ENCODE measurements around the gene NUAK2. TPM values are rescaled to one million over a fixed set of nuclear protein-coding genes. Genes with fewer than 3 reads are reported as not detected.

NUAK2 gene
- polyA plus RNA-seq, 1 donor from 2014 or later = 1.4 TPM

GRCh38 chr1:205287767-205288559 lies 33.6 kb downstream of the NUAK2 start:
- Histone ChIP-seq H3K27me3 (ENCODE audit: insufficient read depth, low read depth, low read length) (no peaks in the 10 kb centered on the region), H3K9me2 (ENCODE audit: insufficient read depth, low read length) (no peaks in the 10 kb centered on the region), H4K20me1 (ENCODE audit: insufficient read depth) (no peaks in the 10 kb centered on the region), H3K36me3 (ENCODE audit: insufficient read depth, low read length) (no peaks in the 10 kb centered on the region), H3K79me2 (replicated peaks; ENCODE audit: insufficient read depth, low read length) (no peaks in the 10 kb centered on the region), H3K9ac (ENCODE audit: low read length) (no peak overlapping the region), H3K4me2 (ENCODE audit: low read length) (no peak overlapping the region), H2AFZ (ENCODE audit: low read depth, low read length) (no peak overlapping the region), H3K9me3 (ENCODE audit: low read length) (no peaks in the 10 kb centered on the region), H3F3A (ENCODE audit: insufficient read depth, low read length, poor library complexity, severe bottlenecking) (no peaks in the 10 kb centered on the region), H3K27ac (ENCODE audit: low read length) (no peak overlapping the region), H3K4me3 (ENCODE audit: low read length) (no peak overlapping the region)
- TF ChIP-seq MXI1 (conservative IDR thresholded peaks at IDR 0.05; ENCODE audit: poor library complexity, severe bottlenecking) (no peak), CTCF (IDR thresholded peaks at IDR 0.05; ENCODE audit: poor library complexity, severe bottlenecking) (no peak), TAF1 (IDR thresholded peaks at IDR 0.05; ENCODE audit: low read depth) (no peak), REST (IDR thresholded peaks at IDR 0.05; ENCODE audit: borderline replicate concordance) (no peak), RAD21 (conservative IDR thresholded peaks at IDR 0.05) (no peak), EZH2 (IDR thresholded peaks at IDR 0.05; ENCODE audit: borderline replicate concordance, insufficient read depth, low read length, poor library complexity, severe bottlenecking) (no peak), EP300 (conservative IDR thresholded peaks at IDR 0.05; ENCODE audit: poor library complexity, severe bottlenecking) (no peak), SMC3 (conservative IDR thresholded peaks at IDR 0.05; ENCODE audit: poor library complexity) (no peak), POLR2AphosphoS5 (IDR thresholded peaks at IDR 0.05) (no peak)

DNA sequence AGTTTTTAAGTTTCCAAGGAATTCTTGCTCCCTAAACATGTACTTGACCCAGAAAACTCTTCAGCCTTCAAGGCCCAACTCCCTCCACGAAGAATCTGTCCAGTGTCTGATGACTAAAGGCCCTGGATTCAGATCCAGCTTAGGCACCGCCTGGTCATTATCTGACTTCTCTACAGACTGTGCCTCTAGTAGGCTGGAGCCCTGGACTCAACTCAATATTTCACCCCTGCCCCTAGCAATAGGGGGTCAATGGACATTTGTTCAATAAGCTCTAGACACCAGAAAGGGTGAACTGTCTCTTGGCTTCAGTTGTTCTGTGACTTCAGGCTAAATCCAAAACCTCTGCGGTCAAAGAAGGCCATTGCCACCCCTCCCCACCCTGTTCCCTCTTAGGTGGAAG lies 34.5 kb downstream of the NUAK2 start:
- Histone ChIP-seq H3K27me3 (ENCODE audit: insufficient read depth, low read depth, low read length) (no peaks in the 10 kb centered on the region), H2AFZ (ENCODE audit: low read depth, low read length) (no peak overlapping the region), H3K9ac (ENCODE audit: low read length) (no peak overlapping the region), H3K4me3 (ENCODE audit: low read length) (no peak overlapping the region), H3F3A (ENCODE audit: insufficient read depth, low read length, poor library complexity, severe bottlenecking) (no peaks in the 10 kb centered on the region), H4K20me1 (ENCODE audit: insufficient read depth) (no peaks in the 10 kb centered on the region), H3K79me2 (replicated peaks; ENCODE audit: insufficient read depth, low read length) (no peaks in the 10 kb centered on the region), H3K4me2 (ENCODE audit: low read length) (no peak overlapping the region), H3K9me2 (ENCODE audit: insufficient read depth, low read length) (no peaks in the 10 kb centered on the region), H3K36me3 (ENCODE audit: insufficient read depth, low read length) (no peaks in the 10 kb centered on the region), H3K9me3 (ENCODE audit: low read length) (no peaks in the 10 kb centered on the region), H3K27ac (ENCODE audit: low read length) (no peak overlapping the region)
- TF ChIP-seq EP300 (conservative IDR thresholded peaks at IDR 0.05; ENCODE audit: poor library complexity, severe bottlenecking) = no peak
